Small intestine (tissue), 7 donors: ENCODE measurements around the gene MICU1. TPM values are rescaled to one million over a fixed set of nuclear protein-coding genes. Genes with fewer than 3 reads are reported as not detected.

Experiments used
- DNase-seq, 2 donors: peaks; one replicate each; pipeline versions ENCODE4 v3.0.0 to v3.0.0-alpha.2; 2013
- FAIRE-seq: peaks from 2 replicates; lab custom pipeline; 2012; peaks lifted over from hg19 to GRCh38; lab: Jason Lieb, UNC
- H3K27ac ChIP-seq, 3 donors: one replicate each; pipeline ENCODE4 v1.5.1; 2013; ENCODE audit warnings: low read length in 2 of 3, mild to moderate bottlenecking in 2 of 3, control low read depth in 1 of 3, inconsistent platforms in 1 of 3, low read depth in 1 of 3, moderate library complexity in 1 of 3
- H3K27me3 ChIP-seq, 3 donors: one replicate each; pipeline ENCODE4 v1.6.1; 2013; ENCODE audit warnings: low read length in 3 of 3, inconsistent platforms in 1 of 3; ENCODE audit not compliant: control insufficient read depth in 3 of 3, insufficient read depth in 3 of 3
- H3K36me3 ChIP-seq, 3 donors: one replicate each; pipeline ENCODE4 v1.6.1; 2013; ENCODE audit warnings: low read length in 3 of 3, inconsistent platforms in 1 of 3, low read depth in 1 of 3, mild to moderate bottlenecking in 1 of 3, moderate library complexity in 1 of 3; ENCODE audit not compliant: control insufficient read depth in 3 of 3, insufficient read depth in 2 of 3
- H3K4me1 ChIP-seq, 3 donors: one replicate each; pipeline ENCODE4 v1.6.1; 2013; ENCODE audit warnings: low read length in 2 of 3, inconsistent platforms in 1 of 3, low read depth in 1 of 3, mild to moderate bottlenecking in 1 of 3, moderate library complexity in 1 of 3; ENCODE audit not compliant: control insufficient read depth in 3 of 3, insufficient read depth in 2 of 3
- H3K4me3 ChIP-seq, 3 donors: one replicate each; pipeline ENCODE4 v1.5.1; 2013; ENCODE audit warnings: low read length in 3 of 3, control low read depth in 1 of 3, inconsistent platforms in 1 of 3, low read depth in 1 of 3, mild to moderate bottlenecking in 1 of 3, moderate library complexity in 1 of 3
- H3K9me3 ChIP-seq, 2 donors: one replicate each; pipeline ENCODE4 v1.6.1; 2013; ENCODE audit warnings: low read depth in 1 of 2, low read length in 1 of 2; ENCODE audit not compliant: control insufficient read depth in 2 of 2, insufficient read depth in 1 of 2
- WGBS, 3 donors: extraction: QIAGEN DNeasy Blood & Tissue Kit; methylation state at CpG; one replicate each; pipeline ENCODE4 v1.1.7; 2013; 5-methylcytosine and 5-hydroxymethylcytosine counted together
- polyA plus RNA-seq, 4 donors: library from polyadenylated mRNA; stranded (reverse) in 3 of 4; unstranded in 1 of 4; fragments of 200-250 nt in 3 of 4; fragments of 120-200 nt in 1 of 4; gene quantifications; one replicate each; pipeline versions ENCODE4 v1.2.1 to v1.2.3, GENCODE V29; 2013
- donor health status: healthy with polysubstance abuse.
- donor health status: control.
- donor health status: control.
- donor health status: Bipolar disorder and iron deficiency.
- donor health status: healthy.

The MICU1 gene
- polyA plus RNA-seq, 4 donors: 32.5 to 64.1 (median 45.1) TPM

DNA sequence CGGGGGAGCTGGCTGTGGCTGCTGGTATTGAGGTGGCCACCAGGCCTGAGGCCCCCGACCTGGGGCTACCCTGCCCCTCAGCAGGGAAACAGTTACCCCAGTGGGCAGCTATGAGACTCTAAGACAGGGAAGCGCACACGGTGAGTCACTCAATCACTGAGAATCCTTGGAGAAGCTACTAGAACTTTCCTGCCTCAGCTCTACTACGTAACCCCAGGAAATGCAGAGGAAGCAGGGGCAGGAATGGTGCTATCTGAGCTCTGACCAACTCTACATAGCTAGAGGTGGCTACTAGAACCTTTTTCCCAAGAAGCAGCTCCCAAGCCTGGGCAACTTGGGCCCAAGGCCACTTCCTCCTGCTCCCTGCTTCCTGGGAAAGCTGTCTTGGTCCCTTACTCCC lies 283.0 kb downstream of the MICU1 start:
- 93 to 94% (median 94%) methylated on average over 5 of the region's 5 CpGs for WGBS, 3 donors
- Histone ChIP-seq H3K9me3 (no peaks in the 10 kb centered on the region), H3K4me3 (no peak overlapping the region), H3K27ac (no peak overlapping the region), H3K27me3 (no peaks in the 10 kb centered on the region), H3K4me1 (no peaks in the 10 kb centered on the region), H3K36me3 (peaks cover 11 to 77% (median 12%) of the 10 kb centered on the region in 3 donors)
- no peak for DNase-seq
- FAIRE-seq: no peak

GRCh38 chr10:72340510-72341261 lies 285.2 kb downstream of the MICU1 start:
- no peaks in the 10 kb centered on the region for H3K27me3 ChIP-seq
- WGBS, 3 donors: 67 to 73% (median 68%) methylated on average over 28 of the region's 28 CpGs
- peak; percentile 56 to 70 for DNase-seq
- peaks cover 0 to 6% (median 0%) of the 10 kb centered on the region in 3 donors for H3K4me1 ChIP-seq
- no peak overlapping the region for H3K27ac ChIP-seq
- FAIRE-seq: no peak
- H3K36me3 ChIP-seq: peaks cover 12 to 93% (median 13%) of the 10 kb centered on the region in 3 donors
- H3K4me3 ChIP-seq: no peak overlapping the region
- no peaks in the 10 kb centered on the region for H3K9me3 ChIP-seq

- DNase-seq: no peak
- Histone ChIP-seq H3K4me3 (no peak overlapping the region), H3K9me3 (no peaks in the 10 kb centered on the region), H3K27me3 (no peaks in the 10 kb centered on the region), H3K4me1 (peaks cover 0 to 10% (median 9%) of the 10 kb centered on the region in 3 donors), H3K36me3 (peaks cover 8 to 96% (median 14%) of the 10 kb centered on the region in 3 donors), H3K27ac (no peak overlapping the region)
- no peak for FAIRE-seq
- WGBS, 3 donors: 63 to 78% (median 75%) methylated on average over 7 of the region's 7 CpGs
Observed at GRCh38 chr10:72338180-72338579, 287.7 kb downstream of the MICU1 start.

DNA sequence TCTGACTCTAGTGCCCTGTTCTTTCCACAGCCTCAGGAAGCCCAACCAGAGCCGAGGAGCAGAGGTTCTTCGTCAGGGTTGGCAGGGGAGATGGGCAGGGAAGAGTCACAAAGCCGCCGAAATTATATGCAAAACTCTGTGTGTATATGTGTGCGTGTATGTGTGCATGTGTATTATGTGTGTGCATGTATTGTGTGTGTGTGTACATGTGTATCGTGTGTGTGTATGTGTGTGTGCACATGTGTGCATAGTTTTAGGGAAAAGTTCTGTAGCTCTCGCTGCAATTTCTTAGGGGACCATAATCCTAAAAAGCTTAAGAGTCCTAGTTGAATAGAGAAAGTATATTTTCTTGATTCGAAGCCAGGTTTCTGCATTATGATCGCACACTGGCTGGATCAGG lies 288.2 kb downstream of the MICU1 start:
- no peak for FAIRE-seq

DNA sequence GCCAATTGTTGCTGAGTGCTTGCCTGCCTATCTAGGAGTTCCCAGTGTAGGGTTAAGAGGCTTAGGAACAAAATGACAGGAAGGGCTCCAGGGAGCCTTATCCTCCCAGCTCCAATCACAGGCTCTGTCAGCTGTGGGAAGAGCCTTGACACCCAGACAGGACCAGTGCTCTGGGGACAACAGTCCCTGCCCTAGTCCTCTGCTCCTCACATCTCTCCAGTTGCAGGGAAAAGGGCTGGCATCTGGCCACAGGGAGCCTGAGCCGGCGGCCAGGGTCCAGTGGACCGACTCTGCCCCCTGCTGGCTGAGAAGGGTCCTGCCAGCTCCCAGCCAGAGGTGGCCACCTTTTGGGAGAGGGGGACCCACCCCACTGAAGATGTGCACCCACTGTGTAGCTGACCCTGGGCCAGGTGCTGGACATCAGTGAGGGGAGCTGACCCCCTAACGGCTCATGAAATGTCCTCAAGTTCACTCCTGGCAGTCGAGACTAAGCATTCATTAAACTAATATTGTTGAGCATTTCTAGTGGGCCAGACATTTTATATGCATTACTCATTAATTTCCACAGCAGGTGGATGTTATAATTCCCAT lies 288.7 kb downstream of the MICU1 start:
- no peak for FAIRE-seq
- Histone ChIP-seq H3K4me1 (peaks cover 0 to 13% (median 10%) of the 10 kb centered on the region in 3 donors), H3K36me3 (peaks cover 8 to 89% (median 11%) of the 10 kb centered on the region in 3 donors), H3K9me3 (no peaks in the 10 kb centered on the region), H3K27me3 (no peaks in the 10 kb centered on the region), H3K4me3 (no peak overlapping the region), H3K27ac (peak overlapping the region in 1 of 3 donors; percentile 94)
- DNase-seq: peak; percentile 67 to 75
- WGBS, 3 donors: 17 to 27% (median 22%) methylated on average over 5 of the region's 5 CpGs

More for the DNA sequence above, 288.2 kb downstream of the MICU1 start:
- H3K9me3 ChIP-seq: no peaks in the 10 kb centered on the region
- H3K4me3 ChIP-seq: no peak overlapping the region
- H3K27me3 ChIP-seq: no peaks in the 10 kb centered on the region
- WGBS, 3 donors: 89 to 93% (median 91%) methylated on average over 9 of the region's 9 CpGs
- H3K36me3 ChIP-seq: peaks cover 8 to 95% (median 14%) of the 10 kb centered on the region in 3 donors
- DNase-seq: no peak
- no peak overlapping the region for H3K27ac ChIP-seq
- H3K4me1 ChIP-seq: peaks cover 0 to 10% (median 9%) of the 10 kb centered on the region in 3 donors

GRCh38 chr10:72336259-72337038 lies 289.4 kb downstream of the MICU1 start:
- no peak overlapping the region for H3K4me3 ChIP-seq
- H3K27ac ChIP-seq: peak overlapping the region in 1 of 3 donors; percentile 94
- 89 to 94% (median 92%) methylated on average over 18 of the region's 18 CpGs for WGBS, 3 donors
- H3K27me3 ChIP-seq: no peaks in the 10 kb centered on the region
- FAIRE-seq: no peak
- H3K9me3 ChIP-seq: no peaks in the 10 kb centered on the region
- peaks cover 0 to 20% (median 10%) of the 10 kb centered on the region in 3 donors for H3K4me1 ChIP-seq
- DNase-seq: no peak
- H3K36me3 ChIP-seq: peaks cover 8 to 84% (median 11%) of the 10 kb centered on the region in 3 donors

- H3K27me3 ChIP-seq: no peaks in the 10 kb centered on the region
- no peak for FAIRE-seq
- peak in 1 of 2 donors; percentile 47 for DNase-seq
- no peak overlapping the region for H3K4me3 ChIP-seq
- peaks cover 4 to 27% (median 15%) of the 10 kb centered on the region in 3 donors for H3K4me1 ChIP-seq
- no peaks in the 10 kb centered on the region for H3K9me3 ChIP-seq
- peak overlapping the region; percentile 24 to 94 (median 47) for H3K27ac ChIP-seq
- H3K36me3 ChIP-seq: peaks cover 8 to 76% (median 11%) of the 10 kb centered on the region in 3 donors
- 63 to 76% (median 68%) methylated on average over 20 of the region's 20 CpGs for WGBS, 3 donors
Observed at GRCh38 chr10:72335394-72336258, 290.3 kb downstream of the MICU1 start.
